Measurements from ENCODE around the gene PAK2. TPM values are rescaled to one million over a fixed set of nuclear protein-coding genes. Genes with fewer than 3 reads are reported as not detected.

Gene PAK2
- total and polyA plus RNA-seq, 12 donors: 15.3 to 62.0 (median 46.8) TPM

DNA sequence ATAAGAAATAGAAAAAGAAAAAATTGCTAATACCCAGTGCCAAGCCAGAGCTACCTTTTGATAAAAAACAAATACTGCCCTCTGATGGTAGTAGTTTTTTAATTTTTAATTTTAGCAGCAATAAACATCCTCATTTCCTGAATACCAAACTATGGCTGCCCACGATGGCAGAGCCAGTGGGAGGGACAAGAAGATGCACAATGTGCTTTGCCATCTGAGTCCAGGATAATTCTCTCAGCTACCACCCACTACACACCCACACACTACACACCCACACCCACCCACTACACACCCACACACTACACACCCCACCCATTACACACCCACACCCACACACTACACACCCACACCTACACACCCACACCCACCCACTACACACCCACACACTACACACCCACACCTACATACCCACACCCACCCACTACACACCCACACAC is 45.4 kb upstream of the PAK2 start:
- Histone ChIP-seq H3K36me3 (replicated peaks in 1 of 2) (no peaks in the 10 kb centered on the region), H3K9me3 (replicated peaks in 1 of 3) (no peaks in the 10 kb centered on the region), H3K27ac (no peak overlapping the region), H3K27me3 (peaks cover 3% of the 10 kb centered on the region), H3K4me1 (replicated peaks in 1 of 2) (no peaks in the 10 kb centered on the region), H3K4me3 (no peak overlapping the region)
- no peak for TF ChIP-seq CTCF (IDR thresholded peaks at IDR 0.05)
- 0% methylated on average over 1 of the region's 1 CpG for WGBS, 4 donors
- intact Hi-C loops (cut with DNase I): loop anchor here in 1 of 2 donors (10.0 kb wide), 1 partner anchor 159 kb away; no protein-coding TSS in a partner anchor
- no peak for DNase-seq

DNA sequence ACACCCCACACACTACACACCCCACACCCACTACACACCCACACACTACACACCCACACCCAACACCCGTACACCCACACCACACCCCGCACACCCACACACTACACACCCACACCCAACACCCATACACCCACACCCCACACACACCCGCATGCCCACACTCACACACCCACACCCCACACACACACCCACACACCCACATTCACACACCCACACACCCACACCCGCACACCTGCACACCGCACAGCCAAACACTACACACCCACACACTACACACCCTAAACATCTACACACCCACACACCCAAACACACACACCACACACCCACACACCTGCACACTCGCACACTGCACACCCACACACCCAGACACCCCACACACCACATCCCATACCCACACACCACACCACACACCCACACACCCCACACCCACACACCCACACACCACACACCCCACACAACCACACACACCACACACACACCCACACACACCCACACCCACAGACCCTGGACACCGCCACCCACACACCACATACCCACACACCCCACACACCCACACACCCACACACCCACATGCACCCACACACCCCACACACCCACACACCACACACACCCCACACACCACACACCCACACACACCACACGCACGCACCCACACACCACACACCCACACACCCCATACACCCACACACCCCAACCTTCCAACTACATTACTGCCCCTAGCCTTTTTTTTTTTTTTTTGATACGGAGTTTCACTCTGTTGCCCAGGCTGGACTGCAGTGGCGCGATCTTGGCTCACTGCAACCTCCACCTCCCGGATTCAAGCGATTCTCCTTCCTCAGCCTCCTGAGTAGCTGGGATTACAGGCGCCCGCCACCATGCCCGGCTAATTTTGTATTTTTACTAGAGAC is 44.5 kb upstream of the PAK2 start:
- 87 to 91% (median 90%) methylated on average over 16 to 17 of the region's 17 CpGs for WGBS, 4 donors
- Histone ChIP-seq H3K9me3 (replicated peaks in 1 of 3) (no peaks in the 10 kb centered on the region), H3K27ac (no peak overlapping the region), H3K36me3 (replicated peaks in 1 of 2) (no peaks in the 10 kb centered on the region), H3K27me3 (peaks cover 1% of the 10 kb centered on the region), H3K4me1 (replicated peaks in 1 of 2) (no peaks in the 10 kb centered on the region), H3K4me3 (no peak overlapping the region)
- TF ChIP-seq POLR2A (IDR thresholded peaks at IDR 0.05) (no peak), CTCF (IDR thresholded peaks at IDR 0.05) (no peak)
- DNase-seq: no peak
- intact Hi-C loops (cut with DNase I): loop anchor here in 1 of 2 donors (10.0 kb wide), 1 partner anchor 160 kb away; no protein-coding TSS in a partner anchor

- DNase-seq: no peak
- 74 to 89% (median 81%) methylated on average over 5 of the region's 5 CpGs for WGBS, 4 donors
- no peaks in the 10 kb centered on the region for H3K36me3 ChIP-seq (replicated peaks in 1 of 2)
- intact Hi-C loops (cut with DNase I): loop anchor here in 1 of 2 donors (10.0 kb wide), 1 partner anchor 161 kb away; no protein-coding TSS in a partner anchor
- TF ChIP-seq CTCF (IDR thresholded peaks at IDR 0.05): no peak
- no peak for TF ChIP-seq POLR2A (IDR thresholded peaks at IDR 0.05)
- H3K4me3 ChIP-seq: no peak overlapping the region
- H3K9me3 ChIP-seq (replicated peaks in 1 of 3): no peaks in the 10 kb centered on the region
- no peaks in the 10 kb centered on the region for H3K27me3 ChIP-seq
- H3K27ac ChIP-seq: no peak overlapping the region
- H3K4me1 ChIP-seq (replicated peaks in 1 of 2): no peaks in the 10 kb centered on the region
These were observed 43.8 kb upstream of the PAK2 start for GRCh38 chr3:196695849-196696226.

DNA sequence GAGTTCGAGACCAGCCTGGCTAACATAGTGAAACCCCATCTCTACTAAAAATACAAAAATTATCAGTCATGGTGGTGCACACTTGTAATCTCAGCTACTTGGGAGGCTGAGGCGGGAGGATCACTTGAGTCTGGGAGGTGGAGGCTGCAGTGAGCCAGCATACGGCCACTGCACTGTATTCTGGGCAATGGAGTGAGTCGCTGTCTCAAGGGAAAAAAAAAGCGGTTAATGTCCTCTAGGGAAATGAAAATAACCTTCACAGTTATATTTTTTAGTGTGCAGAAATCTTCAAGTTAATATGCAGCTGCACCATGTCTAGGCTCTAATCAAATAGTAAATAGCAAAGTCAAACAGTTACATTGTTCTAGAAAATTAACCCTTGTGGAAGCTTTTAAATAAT is 42.4 kb upstream of the PAK2 start:
- H3K4me1 ChIP-seq (replicated peaks in 1 of 2): no peaks in the 10 kb centered on the region
- TF ChIP-seq CTCF (IDR thresholded peaks at IDR 0.05) (no peak), POLR2A (IDR thresholded peaks at IDR 0.05) (no peak)
- H3K27me3 ChIP-seq: no peaks in the 10 kb centered on the region
- no peak for DNase-seq
- no peak overlapping the region for H3K27ac ChIP-seq
- 73 to 89% (median 84%) methylated on average over 5 of the region's 5 CpGs for WGBS, 4 donors
- H3K4me3 ChIP-seq: no peak overlapping the region
- no peaks in the 10 kb centered on the region for H3K36me3 ChIP-seq (replicated peaks in 1 of 2)
- intact Hi-C loops (cut with DNase I): loop anchor here in 1 of 2 donors (10.0 kb wide), 1 partner anchor 162 kb away; no protein-coding TSS in a partner anchor
- no peaks in the 10 kb centered on the region for H3K9me3 ChIP-seq (replicated peaks in 1 of 3)
